HG03139 (cell line): ENCODE results near the gene LKAAEAR1.
"Not testable (repeated sequence)": the region's sequence is repeated elsewhere in the genome, so short reads cannot be mapped to it uniquely, and the experiment has no call there.

Source experiments
- ATAC-seq: cut with Tn5 transposase; IDR thresholded peaks from one replicate; pipeline ENCODE4 v1.9.1; 2021; ENCODE audit not compliant: unreplicated experiment

LKAAEAR1 gene, protein sequence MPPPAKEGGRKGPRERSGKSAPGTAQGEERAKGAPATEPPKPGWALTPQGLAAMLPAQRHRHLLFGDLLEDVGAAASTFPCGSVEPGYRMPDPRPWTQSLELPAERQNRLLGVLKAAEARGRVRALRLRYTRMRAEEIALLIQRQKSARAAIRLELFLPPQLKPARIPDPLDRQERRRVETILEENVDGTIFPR

DNA sequence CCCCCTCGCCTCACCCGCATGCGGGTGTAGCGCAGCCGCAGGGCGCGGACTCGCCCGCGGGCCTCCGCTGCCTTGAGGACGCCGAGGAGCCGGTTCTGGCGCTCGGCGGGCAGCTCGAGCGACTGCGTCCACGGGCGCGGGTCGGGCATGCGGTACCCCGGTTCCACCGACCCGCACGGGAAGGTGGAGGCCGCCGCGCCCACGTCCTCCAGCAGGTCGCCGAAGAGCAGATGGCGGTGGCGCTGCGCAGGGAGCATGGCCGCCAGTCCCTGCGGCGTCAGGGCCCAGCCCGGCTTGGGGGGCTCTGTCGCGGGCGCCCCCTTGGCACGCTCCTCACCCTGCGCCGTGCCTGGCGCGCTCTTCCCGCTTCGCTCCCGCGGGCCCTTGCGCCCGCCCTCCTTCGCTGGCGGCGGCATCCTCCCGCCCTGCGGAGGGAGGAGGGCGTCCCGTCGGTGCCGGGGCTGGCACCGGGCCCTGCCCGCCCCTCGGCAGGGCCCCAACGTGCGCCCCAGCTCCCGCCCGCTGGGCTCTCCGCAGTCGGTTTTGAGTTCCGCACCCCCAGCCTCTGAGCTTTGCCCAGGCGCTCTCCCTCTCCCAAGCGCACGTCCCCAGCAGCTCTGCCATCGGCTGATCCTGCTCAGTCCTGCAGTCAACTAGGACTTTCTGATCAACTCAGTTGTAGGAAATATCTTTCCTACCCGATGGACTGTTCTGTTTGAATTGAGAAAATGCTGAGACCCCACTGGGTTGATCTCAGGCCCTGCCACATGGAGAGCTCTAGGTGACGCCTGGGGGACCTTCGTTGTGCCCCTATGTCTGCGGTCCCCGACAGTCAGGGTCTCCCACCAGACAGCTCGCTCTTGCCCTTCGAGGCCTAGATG lies at the start of gene LKAAEAR1:
Gene LKAAEAR1, minus strand, starts transcription at position 595 of the 881 bp plus-strand sequence. Its CDS starts 179 bp downstream, at position 416.
- ATAC-seq = no peak

DNA sequence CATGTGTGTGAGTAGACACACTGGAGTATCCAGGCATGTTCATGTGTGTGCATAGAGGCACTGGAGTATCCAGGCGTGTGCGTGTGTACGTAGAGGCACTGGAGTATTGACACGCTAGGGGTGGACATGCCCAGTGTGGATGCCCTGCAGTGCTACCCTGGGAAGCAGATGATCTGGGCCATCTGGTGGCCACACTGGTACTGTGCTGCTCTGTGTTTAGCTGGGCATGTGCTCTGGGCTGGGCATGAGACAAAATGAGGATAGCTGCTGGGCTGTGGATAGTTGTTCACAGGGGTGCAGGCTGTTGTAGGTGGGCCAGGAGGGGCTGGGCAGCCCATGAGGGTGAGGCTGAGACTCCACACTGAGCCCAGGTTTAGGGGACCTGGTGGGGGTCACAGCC lies 47.2 kb upstream of the LKAAEAR1 start:
- ATAC-seq = no peak

DNA sequence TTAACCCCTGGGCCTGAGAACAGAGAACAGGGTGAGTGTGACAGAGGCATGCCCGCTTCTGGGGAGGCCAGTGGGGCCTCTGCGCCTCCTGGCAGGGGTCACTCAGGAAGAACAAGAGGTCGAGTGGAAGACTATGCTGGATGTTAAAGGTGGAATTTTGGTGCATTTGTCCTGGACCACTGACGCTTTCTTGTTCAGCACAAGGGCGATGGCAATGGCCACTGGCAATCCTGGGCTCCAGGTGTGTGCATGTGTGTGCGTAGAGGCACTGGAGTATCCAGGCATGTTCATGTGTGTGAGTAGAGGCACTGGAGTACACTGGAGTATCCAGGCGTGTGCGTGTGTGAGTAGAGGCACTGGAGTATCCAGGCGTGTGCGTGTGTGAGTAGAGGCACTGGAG lies 46.7 kb upstream of the LKAAEAR1 start:
- ATAC-seq = no peak

DNA sequence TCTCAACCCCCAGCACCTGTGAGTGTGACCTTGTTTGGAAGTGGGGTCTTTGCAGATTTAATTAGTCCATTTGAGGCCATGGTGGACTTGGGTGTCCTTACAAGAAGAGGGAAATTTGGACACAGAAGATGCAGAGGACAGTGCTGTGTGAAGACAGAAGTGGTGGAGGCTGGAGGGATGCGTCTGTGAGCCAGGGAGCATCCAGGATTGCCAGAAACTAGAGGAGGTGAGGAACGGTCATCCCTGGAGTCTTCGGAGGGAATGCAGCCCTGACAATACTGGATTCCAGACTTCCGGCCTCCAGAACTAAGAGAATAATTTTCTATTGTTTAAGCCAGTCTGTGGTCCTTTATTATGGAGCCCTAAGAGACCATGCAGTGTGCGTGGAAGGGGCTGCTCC lies 46.1 kb upstream of the LKAAEAR1 start:
- ATAC-seq = no peak

DNA sequence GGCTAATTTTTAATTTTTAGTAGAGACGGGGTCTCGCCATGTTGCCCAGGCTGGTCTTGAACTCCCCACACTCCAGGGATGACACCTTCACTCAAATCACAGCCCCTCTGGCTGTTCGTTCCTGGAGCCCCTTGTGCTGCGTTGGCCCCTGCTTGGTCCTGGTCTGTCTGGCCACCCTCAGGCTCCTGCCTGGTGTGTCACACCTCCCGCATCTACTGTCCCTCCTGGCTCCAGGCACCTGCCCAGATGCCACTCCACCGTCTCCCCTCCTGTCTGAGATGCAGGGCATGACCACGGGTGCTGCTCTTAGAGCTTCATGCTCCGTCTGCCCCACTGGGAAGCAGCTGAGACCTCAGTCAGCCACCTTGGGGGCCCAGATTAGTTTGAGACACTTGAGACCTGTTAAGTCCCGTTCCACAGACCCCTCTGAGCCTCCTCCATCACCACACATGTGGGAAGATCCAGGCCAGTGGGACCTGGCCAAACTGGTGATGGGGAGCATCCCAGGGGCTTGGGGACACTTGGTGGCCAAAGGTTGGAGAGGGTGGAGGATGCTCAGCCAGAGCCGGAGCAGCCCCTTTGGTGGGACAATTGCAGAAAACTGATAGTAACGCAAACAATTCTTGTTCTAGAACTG lies 45.1 kb upstream of the LKAAEAR1 start:
- no peak for ATAC-seq

DNA sequence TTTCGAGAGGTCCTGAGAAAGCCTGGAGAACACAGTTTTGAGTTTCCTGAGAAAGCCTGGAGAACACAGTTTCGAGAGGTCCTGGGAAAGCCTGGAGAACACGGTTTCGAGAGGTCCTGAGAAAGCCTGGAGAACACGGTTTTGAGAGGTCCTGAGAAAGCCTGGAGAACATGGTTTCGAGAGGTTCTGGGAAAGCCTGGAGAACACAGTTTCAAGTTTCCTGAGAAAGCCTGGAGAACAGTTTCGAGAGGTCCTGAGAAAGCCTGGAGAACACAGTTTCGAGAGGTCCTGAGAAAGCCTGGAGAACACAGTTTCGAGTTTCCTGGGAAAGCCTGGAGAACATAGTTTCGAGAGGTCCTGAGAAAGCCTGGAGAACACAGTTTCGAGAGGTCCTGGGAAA lies 39.3 kb upstream of the LKAAEAR1 start:
- not testable (repeated sequence) for ATAC-seq

DNA sequence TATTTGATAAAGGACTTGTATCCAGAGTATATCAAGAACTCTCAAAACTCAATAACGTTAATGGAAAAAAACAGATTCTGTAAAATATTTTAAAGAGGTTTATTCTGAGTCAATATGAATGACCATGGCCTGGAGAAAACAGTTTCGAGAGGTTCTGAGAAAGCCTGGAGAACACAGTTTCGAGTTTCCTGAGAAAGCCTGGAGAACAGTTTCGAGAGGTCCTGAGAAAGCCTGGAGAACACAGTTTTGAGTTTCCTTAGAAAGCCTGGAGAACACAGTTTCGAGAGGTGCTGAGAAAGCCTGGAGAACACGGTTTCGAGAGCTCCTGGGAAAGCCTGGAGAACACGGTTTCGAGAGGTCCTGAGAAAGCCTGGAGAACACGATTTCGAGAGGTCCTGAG lies 38.7 kb upstream of the LKAAEAR1 start:
- not testable (repeated sequence) for ATAC-seq

DNA sequence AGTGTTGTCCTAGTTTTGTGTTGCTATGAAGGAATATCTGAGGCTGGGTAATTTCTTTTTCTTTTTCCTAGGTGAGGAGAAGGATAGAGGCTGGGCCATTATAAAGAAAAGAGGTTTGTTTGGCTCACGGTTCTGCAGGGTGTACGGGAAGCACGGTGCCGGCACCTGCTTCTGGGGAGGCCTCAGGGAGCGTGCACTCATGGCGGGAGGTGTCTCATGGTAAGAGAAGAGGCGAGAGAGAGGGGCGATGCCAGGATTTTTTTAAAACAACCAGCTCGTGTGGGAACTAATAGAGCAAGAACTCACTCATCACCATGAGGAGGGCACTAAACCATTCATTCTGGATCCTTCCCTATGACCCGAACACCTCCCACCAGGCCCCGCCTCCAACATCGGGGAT lies 37.4 kb upstream of the LKAAEAR1 start:
- no peak for ATAC-seq

DNA sequence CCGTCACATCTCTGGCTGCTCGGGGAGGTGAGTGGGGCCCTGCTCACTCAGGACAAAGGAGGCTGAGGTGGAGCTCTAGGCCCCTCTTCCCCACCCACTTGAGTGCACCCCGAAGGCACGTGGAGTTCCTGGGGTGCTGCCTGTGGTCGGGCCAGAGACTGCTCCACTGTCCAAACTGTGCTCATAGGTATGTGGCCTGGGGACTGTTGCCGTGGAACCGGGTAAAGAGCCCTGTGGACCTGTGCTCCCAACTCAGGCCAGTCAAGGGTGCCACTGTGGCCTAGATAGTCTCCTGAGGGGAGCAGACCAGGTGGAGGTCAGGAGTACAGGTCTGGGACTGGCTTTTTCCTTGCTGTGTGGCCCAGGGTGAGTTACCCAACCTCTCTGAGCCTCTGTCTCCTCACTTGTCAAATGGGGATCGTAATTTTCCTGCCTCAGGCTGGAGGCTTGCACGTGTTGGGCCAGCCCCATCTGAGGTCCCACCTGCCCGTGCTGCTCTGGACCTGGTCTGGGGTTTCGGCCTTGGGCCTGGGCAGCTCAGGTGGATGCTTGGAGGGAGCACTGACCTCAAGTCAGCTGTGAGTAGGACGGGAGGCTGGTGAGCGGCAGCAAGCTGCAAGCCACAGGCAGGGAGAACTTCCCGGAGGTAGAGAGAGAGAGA lies 35.6 kb upstream of the LKAAEAR1 start:
- ATAC-seq = no peak

DNA sequence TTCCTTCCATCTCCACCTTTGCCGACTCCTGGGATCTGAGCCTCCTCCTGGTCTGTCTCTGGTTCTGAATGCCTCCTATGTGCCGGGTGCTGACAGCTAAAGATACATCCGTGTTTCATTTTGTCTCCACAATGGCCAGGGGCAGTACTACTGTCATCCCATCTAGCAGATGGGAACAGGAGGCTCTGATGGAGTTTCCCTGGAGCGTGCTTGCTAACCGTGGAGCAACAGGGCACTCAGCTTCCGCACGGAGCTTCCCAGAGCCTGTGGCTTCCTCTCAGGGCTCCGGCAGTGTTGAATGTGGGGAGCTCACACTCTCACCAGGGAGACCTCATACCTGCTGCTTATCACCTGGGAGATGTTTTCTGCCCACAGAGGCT lies 35.1 kb upstream of the LKAAEAR1 start:
- no peak for ATAC-seq

DNA sequence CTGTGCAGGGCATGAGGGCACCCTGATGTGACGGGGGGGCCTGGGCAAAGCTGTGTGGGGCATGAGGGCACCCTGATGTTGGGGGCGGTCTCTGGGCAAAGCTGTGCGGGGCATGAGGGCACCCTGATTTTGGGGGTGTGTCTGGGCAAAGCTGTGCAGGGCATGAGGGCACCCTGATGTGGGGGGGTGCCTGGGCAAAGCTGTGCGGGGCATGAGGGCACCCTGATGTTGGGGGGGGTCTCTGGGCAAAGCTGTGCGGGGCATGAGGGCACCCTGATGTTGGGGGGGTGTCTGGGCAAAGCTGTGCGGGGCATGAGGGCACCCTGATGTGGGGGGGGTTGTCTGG lies 33.2 kb upstream of the LKAAEAR1 start:
- ATAC-seq = not testable (repeated sequence)

DNA sequence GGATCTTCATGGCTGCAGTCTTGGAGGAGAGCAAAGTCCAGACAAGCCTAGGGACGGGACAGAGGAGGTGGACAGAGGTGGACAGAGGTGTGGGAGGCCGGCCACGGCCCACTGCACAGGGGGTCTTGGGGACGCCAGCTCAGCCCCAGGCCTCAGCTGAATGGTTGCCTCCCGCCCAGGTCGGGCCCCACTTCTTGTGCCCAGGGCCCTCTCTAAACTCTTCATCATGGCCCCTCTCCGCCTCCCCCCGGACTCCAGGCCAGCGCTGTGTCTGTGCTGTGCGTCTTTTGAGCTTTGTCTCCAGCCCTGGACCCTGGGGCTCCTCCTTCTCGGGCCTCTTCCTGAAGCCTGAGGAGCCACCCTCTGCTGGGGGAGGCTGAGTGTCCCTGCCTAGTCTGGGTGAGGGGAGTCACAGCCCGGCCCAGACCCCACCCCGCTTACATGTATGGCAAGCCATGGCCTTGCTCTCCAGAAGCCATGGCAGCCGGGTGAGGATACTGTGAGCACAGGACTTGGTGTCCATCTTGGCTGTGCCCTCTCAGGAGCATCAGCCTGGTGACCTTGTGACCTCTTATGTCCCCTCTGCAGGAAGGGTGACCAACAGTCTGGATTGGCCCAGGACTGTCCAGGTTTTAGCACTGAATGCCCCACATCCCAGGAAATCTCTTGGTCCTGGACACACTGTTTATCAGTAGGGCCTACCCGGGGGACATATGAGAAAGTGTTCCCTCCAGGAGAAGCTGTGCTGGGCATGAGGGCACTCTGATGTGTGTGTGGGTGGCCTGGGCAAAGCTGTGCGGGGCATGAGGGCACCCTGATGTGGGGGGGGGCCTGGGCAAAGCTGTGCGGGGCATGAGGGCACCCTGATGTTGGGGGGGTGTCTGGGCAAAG lies 32.6 kb upstream of the LKAAEAR1 start:
- no peak for ATAC-seq

DNA sequence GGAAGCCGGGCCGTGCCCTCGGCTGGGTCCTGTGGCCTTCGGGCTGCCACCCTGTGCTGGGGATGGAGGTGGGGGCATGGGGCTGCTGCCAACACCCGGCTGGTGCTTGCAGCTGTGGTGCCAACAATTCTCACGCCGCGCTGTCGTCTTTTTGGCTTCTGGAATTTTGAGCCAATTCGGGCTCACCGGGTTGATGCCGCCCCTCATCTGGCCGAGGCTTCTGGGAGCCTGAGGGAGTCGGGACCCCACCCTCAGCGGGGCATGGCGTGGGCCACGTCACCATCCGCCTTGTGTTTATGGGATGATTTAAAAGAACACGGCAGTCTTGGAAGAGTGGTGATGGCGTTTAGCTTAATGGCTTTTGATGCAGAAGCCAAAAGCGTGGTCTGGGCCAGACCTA lies 31.8 kb upstream of the LKAAEAR1 start:
- no peak for ATAC-seq

DNA sequence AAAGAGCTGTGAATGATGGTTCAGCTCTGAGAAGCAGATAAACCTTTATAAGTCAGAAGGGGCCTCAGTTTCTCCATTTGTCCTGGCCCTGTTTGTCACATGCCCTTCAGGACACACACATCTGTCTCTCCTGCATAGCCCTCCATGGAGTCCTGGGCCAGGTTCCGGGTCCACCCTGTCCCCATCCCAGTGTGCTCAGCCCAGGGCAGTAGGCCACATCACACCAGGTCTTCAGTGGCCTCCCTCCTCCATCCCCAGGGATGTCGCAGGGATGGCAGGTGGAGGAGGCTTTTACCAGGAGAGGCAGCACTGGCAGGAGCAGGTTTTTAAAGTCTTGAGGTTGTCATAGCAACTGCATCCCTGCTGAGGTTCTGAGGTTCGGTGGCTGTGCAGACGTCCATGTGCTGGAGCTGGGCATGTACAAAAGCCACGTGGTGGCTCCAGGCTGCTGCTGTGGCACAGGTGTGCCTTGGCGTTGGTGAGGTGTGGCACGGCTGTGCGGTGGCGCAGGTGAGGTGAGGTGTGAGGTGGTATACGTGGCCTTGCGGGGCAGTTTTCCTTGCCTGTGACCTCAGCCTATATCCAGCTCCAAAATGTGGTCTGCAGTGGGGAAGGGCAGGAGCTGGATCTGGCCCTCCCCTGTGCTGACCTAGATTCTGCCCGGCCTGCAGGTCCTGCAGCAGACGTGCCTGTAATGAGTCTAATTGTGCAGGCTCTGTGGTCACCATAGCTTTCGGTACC lies 31.1 kb upstream of the LKAAEAR1 start:
- ATAC-seq = no peak

DNA sequence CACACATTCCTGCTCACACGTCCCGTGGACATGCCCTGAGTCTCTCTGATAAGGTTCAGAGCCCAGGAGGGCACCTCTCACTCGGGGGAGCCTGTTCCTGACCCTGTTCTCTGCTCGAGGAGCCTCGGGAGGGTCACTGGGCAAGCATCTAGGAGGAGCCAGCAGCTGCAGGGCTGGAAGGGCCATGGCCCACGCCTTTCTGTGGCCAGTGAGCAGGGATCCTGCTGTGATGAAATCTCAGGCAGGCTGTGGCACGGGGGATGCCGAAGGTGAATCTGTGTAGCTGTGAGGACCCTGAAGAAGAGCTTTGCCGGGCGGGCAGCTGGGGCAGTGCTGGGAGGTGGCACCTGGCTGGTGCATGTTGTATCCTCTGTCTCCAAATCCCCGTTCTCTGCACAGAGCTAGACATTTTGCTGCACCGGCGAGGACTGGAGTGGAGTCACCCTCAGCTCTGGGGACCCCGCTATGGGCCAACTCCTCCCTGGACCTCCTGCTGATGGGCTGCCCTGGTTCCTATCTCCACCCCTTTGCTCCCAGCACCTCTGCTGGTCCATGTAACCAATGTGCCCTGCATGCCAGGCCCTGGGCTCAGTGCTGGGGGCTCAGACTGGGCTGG lies 30.3 kb upstream of the LKAAEAR1 start:
- ATAC-seq = no peak

DNA sequence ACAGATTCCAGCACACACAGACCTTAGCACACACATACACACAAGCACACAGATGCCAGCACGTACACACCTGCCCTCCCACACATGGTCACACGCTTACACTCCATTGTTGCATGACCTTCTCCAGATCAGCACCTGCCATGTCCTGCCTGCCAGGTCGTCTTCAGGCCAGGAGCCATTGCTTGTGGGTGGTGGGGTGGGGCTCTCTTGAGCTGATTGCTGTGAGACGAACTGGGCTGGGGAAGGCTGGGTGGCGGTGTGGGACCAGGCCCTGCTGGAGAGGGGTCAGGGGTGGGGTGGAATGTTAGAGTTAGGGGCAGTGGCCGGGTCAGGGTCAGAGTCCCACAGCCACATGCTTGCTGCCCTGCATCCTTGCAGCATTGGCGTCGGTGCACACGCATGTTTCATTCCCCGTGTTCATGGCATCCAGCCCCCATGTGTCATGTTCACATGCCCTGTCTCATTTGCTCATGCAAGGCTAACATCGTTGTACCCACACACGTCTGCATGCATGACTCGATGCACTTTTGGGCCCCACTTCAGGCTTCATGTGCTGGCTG lies 29.7 kb upstream of the LKAAEAR1 start:
- no peak for ATAC-seq

DNA sequence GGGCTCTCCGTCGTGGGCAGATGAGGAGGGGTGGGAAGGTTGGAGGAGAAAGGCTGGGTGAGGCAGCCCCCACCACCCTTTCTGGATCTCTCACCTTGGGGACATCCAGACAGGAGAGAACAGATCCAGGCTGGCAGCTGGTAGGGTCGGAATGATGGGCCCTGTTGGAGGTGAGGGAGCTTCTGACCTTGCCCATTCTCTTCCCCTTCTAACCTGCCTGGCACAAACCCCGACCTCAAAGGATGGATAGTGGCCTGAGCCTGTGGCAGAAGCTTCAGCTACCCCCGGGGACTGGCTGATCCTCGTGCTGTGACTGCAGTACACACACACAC lies 29.2 kb upstream of the LKAAEAR1 start:
- ATAC-seq = no peak

DNA sequence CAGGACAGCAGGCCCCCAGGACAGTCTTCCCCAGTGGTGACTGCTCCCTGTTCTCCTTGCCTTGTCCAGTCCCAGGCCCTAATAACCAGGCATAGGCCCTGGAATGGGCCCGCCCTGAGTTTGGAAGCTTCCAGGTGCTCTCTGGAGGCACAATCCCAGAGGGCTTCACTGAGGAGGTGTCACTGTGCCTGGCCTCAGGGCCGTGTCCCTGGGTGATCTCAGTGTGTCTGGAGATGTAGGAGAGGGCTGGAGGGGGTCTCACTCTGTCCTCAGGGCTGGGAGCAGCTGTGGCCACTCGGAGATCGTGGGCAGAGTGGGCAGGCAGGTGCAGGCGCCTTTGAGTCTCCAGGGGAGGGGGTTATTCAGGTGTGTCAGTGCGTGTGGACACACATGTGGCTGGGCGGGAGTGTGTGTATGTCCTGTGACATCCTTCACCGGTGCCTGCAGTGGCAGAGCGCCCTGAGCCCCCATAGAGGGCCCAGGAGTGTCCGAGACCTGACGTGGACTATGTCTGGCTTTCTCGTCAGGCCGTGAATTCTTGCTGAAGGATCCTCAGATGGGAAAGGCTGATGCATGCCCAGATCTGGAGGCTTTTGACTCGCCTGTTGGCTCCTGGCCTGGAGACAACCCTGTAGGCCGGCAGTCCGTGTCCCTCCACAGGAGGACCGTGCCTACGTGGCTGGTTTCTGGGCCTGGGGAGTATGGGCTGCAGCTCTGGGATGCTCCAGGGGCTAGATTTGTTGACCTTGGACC lies 28.7 kb upstream of the LKAAEAR1 start:
- no peak for ATAC-seq
